Activated CD4-positive, alpha-beta T cell treated with anti-CD3 and anti-CD28 coated beads for 36 hours (primary cell): ENCODE measurements around the gene CLINT1. TPM values are rescaled to one million over a fixed set of nuclear protein-coding genes. Genes with fewer than 3 reads are reported as not detected.

Source experiments
- ATAC-seq: fragments of 200-7000 bp; cut with Tn5 transposase; one replicate; pipeline ENCODE4 v1.10.0; 2021; ENCODE audit warnings: mild to moderate bottlenecking, moderate library complexity
- CTCF ChIA-PET: fragments of 350-600 bp; sonication (Branson Sonifier 250); formaldehyde crosslinking; loops from one replicate; lab custom pipeline; 2021; ENCODE audit warnings: antibody characterized with exemption; lab: Charles Lee
- POLR2A ChIA-PET: fragments of 350-600 bp; sonication (Branson Sonifier 250); formaldehyde crosslinking; loops from one replicate; lab custom pipeline; 2021; ENCODE audit warnings: antibody characterized with exemption, inconsistent platforms; lab: Charles Lee
- DNase-seq: peaks from one replicate; pipeline ENCODE4 v3.0.0-alpha.2; 2020
- H3K27ac Mint-ChIP-seq: one replicate; pipeline ENCODE4 v1.8.0; 2021; ENCODE audit warnings: mixed read lengths
- H3K27me3 Mint-ChIP-seq: one replicate; pipeline ENCODE4 v1.8.0; 2021; ENCODE audit warnings: mixed read lengths
- H3K36me3 Mint-ChIP-seq: one replicate; pipeline ENCODE4 v1.8.0; 2021; ENCODE audit warnings: low read depth, mixed read lengths
- H3K4me1 Mint-ChIP-seq: one replicate; pipeline ENCODE4 v1.8.0; 2021; ENCODE audit warnings: mixed read lengths
- H3K4me3 Mint-ChIP-seq: one replicate; pipeline ENCODE4 v1.8.0; 2021; ENCODE audit warnings: mild to moderate bottlenecking, moderate library complexity, mixed read lengths
- H3K9me3 Mint-ChIP-seq: one replicate; pipeline ENCODE4 v1.8.0; 2021; ENCODE audit warnings: low read depth, mixed read lengths
- intact Hi-C, 2 experiments: fragments of 100-400 bp; cut with DNase I in 1 of 2; cut with micrococcal nuclease in 1 of 2; formaldehyde crosslinking; loops; one replicate each; pipeline versions ENCODE4 v1.14.2 to v1.15.1; 2022 to 2024; cut with DNase I, micrococcal nuclease
- total RNA-seq, 2 experiments: library from RNA; stranded (reverse); gene quantifications; one replicate each; pipeline ENCODE4 v1.2.3, GENCODE V29; 2021

Gene CLINT1
- total RNA-seq: 10 to 100 TPM; 59.0 to 69.0 TPM

DNA sequence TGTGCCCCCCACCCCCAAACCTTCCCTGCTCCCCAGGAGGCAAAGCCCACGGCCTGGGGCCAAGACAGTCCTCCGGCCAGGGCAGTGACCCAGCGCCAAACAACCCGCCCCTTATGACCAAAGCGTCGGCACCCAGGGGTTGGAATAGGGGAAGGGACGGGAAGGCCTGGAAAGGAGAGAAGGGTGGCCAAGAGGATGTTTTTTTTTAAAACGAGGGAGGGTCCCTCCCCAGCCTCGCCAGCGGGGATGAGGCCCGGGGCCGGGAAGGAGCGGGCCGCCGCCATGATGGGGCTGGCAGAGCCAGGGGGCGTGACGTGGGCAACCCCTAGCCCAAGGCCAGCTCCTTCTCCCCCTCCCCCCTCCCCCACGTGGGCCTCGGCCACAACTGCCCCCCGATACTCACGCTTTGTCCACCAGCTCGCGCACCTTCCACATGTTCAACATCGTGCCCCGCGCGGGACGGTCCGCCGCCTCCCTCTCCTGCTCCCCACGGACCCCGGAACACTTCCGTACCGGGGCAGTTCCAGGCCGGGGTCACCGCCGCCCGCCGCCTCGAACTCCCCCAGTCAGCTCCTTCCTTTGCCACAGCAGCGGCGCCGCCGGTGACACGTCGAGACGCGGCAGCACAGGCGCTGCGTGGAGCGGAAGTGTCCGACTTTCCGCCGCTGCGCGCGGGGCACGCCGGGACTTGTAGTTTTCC, at the start of gene CLINT1:
TSS of gene CLINT1 (minus strand) at position 619 of the 700 bp plus-strand sequence. CDS start at position 444, 175 bp downstream.
- Mint-ChIP-seq H3K4me1 (peaks cover 76% of the 10 kb centered on the region), H3K27ac (peak within 1 kb of the TSS; percentile 96), H3K4me3 (peak within 1 kb of the TSS; percentile 91), H3K27me3 (no peaks in the 10 kb centered on the region), H3K9me3 (no peaks in the 10 kb centered on the region), H3K36me3 (peaks cover 18% of the 10 kb centered on the region)
- ATAC-seq (peak; percentile 81), DNase-seq (peak; percentile 94)
- intact Hi-C loops: loop anchor here (1.0 to 10.0 kb wide), 11 partner anchors 34 to 1599 kb away; partner anchors contain the start of gene NIPAL4 (in 1 of the 2)
- ChIA-PET POLR2A (interaction anchor here (0.5 to 0.9 kb wide), 2 partner anchors 251 to 760 kb away, joined by 3 to 4 read pairs; no protein-coding TSS in a partner anchor), CTCF (interaction anchor here (0.6 to 1.3 kb wide), 5 partner anchors 7 to 226 kb away, joined by 3 read pairs; no protein-coding TSS in a partner anchor)

DNA sequence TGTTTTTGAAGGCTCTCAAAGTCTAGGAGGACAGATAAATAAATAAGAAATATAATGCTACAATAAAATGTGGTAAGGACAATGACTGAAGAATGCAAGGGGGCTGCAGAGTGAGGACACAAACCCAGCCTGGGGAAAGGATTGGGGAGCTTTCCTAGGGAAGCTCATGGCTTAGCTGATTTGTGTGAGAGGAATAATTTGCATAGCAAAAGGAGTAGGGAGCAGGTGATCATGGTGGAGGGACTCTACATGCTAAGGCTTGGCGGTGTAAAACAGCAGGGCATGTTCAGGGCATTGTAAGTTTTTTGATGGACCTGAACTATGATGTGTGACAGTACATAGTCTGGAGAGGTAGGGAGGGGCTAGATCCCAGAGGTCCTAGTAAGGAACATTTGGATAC, 49.5 kb upstream of the CLINT1 start:
- ChIA-PET CTCF (interaction anchor here (1.2 kb wide), 2 partner anchors 10 to 42 kb away, joined by 4 to 5 read pairs; no protein-coding TSS in a partner anchor), POLR2A (no interaction called here)
- Mint-ChIP-seq H3K9me3 (no peaks in the 10 kb centered on the region), H3K27me3 (no peaks in the 10 kb centered on the region), H3K4me3 (no peak overlapping the region), H3K36me3 (no peaks in the 10 kb centered on the region), H3K27ac (no peak overlapping the region), H3K4me1 (no peaks in the 10 kb centered on the region)
- ATAC-seq: no peak
- no peak for DNase-seq
- intact Hi-C loops: no loop called here

DNA sequence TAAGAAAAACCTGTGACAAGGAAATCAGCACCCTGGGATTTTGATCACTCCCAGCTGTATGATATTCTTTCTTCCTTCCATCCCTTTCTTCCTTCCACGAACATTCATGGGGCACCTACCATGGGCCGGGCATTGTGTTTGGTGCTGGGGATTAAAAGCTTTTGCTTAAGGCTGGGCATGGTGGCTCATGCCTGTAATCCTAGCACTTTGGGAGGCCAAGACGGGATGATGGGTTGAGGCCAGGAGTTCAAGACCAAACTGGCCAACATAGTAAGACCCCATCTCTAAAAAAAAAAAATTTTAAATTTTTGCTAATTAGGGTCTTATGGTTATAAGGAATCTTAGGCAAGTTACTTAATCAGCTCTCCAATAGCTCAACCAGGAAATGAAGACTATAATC, 48.5 kb upstream of the CLINT1 start:
- DNase-seq (no peak), ATAC-seq (no peak)
- Mint-ChIP-seq H3K27me3 (no peaks in the 10 kb centered on the region), H3K27ac (no peak overlapping the region), H3K4me3 (no peak overlapping the region), H3K9me3 (no peaks in the 10 kb centered on the region), H3K36me3 (no peaks in the 10 kb centered on the region), H3K4me1 (no peaks in the 10 kb centered on the region)
- ChIA-PET POLR2A (no interaction called here), CTCF (interaction anchor here (0.6 to 1.2 kb wide), 4 partner anchors 9 to 53 kb away, joined by 3 to 5 read pairs (median 4); no protein-coding TSS in a partner anchor)
- intact Hi-C loops: no loop called here

DNA sequence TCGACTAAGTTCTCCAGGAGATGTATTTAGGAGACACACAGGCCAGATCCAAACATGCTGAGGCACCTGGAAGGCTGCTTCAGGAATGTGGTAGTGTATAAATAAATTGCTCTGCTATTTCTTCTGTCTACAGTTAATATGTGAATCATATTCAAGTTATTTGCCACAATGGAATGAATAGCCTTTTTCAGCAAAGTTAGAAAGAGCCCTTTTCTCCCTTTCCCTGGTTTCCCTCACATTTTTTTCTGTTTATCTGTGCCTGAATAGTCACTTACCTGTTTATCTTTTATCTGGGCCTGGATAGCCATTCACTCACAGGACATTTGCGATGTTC, 44.1 kb upstream of the CLINT1 start:
- intact Hi-C loops: no loop called here
- CTCF ChIA-PET: no interaction called here
- POLR2A ChIA-PET: no interaction called here

DNA sequence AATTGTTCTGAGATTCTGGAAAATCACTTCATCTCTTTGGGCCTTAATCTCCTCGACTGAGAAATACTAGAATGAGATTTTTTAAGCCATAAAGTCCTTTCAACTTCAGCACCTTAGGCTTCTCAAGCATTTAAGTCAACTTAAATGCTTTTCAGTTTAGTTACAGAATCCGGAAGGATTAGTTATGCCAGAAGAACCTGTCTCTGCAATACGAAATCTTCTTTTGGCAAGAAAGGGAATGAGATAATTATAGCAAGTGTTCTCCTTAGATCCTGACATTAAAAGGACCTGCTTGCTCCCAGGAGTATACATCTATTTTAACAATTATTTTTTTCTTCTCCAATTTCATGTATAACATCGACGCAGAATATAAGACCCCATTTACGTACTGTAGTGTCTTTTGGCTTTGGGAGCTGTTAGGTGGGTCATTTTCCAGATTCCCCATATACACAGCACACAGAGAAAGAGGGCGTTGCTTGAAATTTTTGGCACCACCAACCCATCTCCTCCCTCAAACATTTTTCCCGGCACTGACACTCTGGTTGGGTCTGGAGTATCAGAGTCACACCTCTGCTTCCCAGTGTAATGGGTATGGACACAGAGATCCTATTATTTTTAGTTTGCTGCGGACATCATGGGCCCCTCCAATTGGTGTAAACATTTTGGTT, 43.6 kb upstream of the CLINT1 start:
- ChIA-PET POLR2A (no interaction called here), CTCF (no interaction called here)
- DNase-seq: no peak
- H3K36me3 Mint-ChIP-seq: no peaks in the 10 kb centered on the region
- ATAC-seq: no peak
- no peaks in the 10 kb centered on the region for H3K9me3 Mint-ChIP-seq
- no peaks in the 10 kb centered on the region for H3K27me3 Mint-ChIP-seq
- intact Hi-C loops: no loop called here
- no peaks in the 10 kb centered on the region for H3K4me1 Mint-ChIP-seq
- no peak overlapping the region for H3K27ac Mint-ChIP-seq
- no peak overlapping the region for H3K4me3 Mint-ChIP-seq

More for the DNA sequence above, 44.1 kb upstream of the CLINT1 start:
- ATAC-seq (no peak), DNase-seq (no peak)
- H3K4me3 Mint-ChIP-seq: no peak overlapping the region
- no peak overlapping the region for H3K27ac Mint-ChIP-seq
- H3K27me3 Mint-ChIP-seq: no peaks in the 10 kb centered on the region
- no peaks in the 10 kb centered on the region for H3K4me1 Mint-ChIP-seq
- no peaks in the 10 kb centered on the region for H3K36me3 Mint-ChIP-seq
- H3K9me3 Mint-ChIP-seq: no peaks in the 10 kb centered on the region

DNA sequence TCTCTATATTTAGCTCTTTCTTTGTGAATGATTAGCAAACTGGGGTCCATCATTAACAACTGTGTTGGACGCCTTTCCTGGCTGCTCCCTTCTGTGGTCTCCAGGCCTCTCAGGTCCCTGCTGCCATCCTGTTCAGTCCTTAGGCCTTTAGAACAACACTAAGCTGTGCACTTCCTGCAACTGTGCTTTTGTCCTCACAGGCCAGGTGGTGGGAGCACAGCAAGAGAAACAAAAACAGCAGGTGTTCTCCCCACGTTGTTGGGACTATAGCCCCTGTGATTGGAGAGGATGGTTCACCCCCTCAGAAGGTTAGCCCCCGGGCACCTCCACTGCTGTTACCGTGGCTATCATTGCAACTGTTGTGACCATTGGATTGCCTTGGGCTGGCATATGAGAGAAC, 41.7 kb upstream of the CLINT1 start:
- POLR2A ChIA-PET: no interaction called here
- Mint-ChIP-seq H3K27me3 (no peaks in the 10 kb centered on the region), H3K4me1 (no peaks in the 10 kb centered on the region), H3K36me3 (no peaks in the 10 kb centered on the region), H3K9me3 (no peaks in the 10 kb centered on the region), H3K4me3 (no peak overlapping the region), H3K27ac (no peak overlapping the region)
- CTCF ChIA-PET: no interaction called here
- ATAC-seq: no peak
- intact Hi-C loops: no loop called here
- DNase-seq: no peak

DNA sequence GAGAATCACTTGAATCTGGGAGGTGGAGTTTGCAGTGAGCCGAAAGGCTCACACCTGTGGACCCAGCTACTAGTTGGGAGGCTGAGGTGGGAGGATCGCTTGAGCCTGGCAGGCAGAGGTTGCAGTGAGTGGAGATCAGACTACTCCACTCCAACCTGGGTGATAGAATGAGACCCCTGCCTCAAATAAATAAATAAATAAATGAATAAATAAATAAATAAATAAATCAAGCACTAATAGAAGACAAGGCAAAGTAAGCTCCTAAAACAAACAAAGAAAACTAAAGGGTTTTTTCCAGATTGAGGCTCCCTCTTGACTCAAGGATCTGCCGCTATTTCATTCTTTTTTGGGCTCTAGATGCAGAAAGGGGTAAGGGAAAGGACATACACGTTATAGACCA, 34.7 kb upstream of the CLINT1 start:
- POLR2A ChIA-PET: no interaction called here
- CTCF ChIA-PET: interaction anchor here (0.8 to 1.3 kb wide), 3 partner anchors 22 to 38 kb away, joined by 3 read pairs; partner anchors contain the start of gene CLINT1

DNA sequence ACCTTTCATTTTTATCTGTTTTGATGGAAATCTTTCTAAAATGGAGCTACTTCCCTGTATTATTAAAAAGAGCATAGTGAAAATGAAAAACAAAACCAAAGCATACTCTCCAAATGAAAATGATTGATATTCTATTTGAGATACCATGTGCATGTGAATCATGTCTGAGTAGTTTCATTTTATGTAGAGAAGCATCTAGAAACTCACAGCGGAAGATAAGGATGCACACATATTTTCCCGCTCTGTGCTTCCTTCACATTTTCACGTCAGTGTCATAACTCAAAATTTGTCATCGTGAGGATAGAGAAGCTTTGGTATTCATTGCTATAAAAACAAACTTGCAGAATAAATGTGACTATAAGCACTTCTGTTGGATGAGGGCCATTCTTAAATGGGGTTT, 34.0 kb upstream of the CLINT1 start:
- peak; percentile 84 for ATAC-seq

More for the DNA sequence above, 34.7 kb upstream of the CLINT1 start:
- DNase-seq (no peak), ATAC-seq (no peak)
- Mint-ChIP-seq H3K4me3 (no peak overlapping the region), H3K4me1 (peaks cover 19% of the 10 kb centered on the region), H3K36me3 (no peaks in the 10 kb centered on the region), H3K27me3 (no peaks in the 10 kb centered on the region), H3K27ac (no peak overlapping the region), H3K9me3 (no peaks in the 10 kb centered on the region)
- intact Hi-C loops: loop anchor here (1.0 to 2.0 kb wide), 2 partner anchors 35 kb away; partner anchors contain the start of gene CLINT1 (in 1 of the 2)

DNA sequence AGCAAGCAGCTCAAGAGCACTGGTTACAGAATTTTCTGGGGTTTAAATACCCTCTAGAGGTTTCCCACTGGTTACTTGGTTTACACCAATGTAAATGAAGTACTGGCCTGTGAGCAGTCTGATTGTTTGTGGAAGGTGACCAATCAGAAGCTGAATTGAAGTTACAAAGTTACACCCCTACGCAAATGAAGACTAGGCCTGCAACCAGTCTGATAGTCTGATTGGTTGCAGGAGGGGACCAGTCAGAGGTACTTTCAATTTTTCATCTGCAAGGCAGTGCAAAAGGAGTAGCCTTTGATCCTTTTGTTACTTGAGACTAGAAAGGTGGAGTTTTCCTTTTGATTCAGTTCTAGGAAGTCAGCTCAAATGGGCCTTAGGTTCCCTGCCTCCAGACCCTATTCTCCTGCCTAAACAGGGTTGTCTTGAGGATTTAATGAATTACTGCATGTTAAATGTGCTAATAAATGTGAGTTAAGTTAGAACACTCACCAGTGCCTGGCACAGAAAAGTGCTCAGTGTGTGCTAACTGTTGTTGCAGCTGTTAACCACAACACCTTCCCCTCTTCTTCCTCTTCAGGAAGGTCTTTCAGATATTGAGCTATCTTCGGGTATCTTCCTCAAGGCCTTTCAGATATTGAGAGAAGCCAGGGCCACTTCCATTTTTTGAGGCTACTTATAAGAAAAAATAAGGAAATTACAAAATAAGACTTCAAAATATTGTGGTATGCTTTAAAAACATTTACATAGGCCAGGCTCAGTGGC, 32.1 kb upstream of the CLINT1 start:
- POLR2A ChIA-PET: interaction anchor here (0.5 kb wide), 1 partner anchor 34 kb away, joined by 4 read pairs; no protein-coding TSS in a partner anchor
- no peak overlapping the region for H3K27ac Mint-ChIP-seq
- peaks cover 19% of the 10 kb centered on the region for H3K4me1 Mint-ChIP-seq
- H3K27me3 Mint-ChIP-seq: no peaks in the 10 kb centered on the region
- H3K9me3 Mint-ChIP-seq: peaks cover 2% of the 10 kb centered on the region
- peak; percentile 68 for ATAC-seq
- CTCF ChIA-PET: interaction anchor here (0.7 to 1.2 kb wide), 2 partner anchors 44 to 65 kb away, joined by 3 read pairs; no protein-coding TSS in a partner anchor
- H3K36me3 Mint-ChIP-seq: no peaks in the 10 kb centered on the region
- no peak overlapping the region for H3K4me3 Mint-ChIP-seq
- intact Hi-C loops: no loop called here
- no peak for DNase-seq

More for the DNA sequence above, 34.0 kb upstream of the CLINT1 start:
- H3K4me1 Mint-ChIP-seq: peaks cover 19% of the 10 kb centered on the region
- ChIA-PET POLR2A (no interaction called here), CTCF (interaction anchor here (0.6 to 1.3 kb wide), 5 partner anchors 21 to 428 kb away, joined by 3 read pairs; partner anchors contain the start of gene CLINT1)
- no peak for DNase-seq
- H3K4me3 Mint-ChIP-seq: no peak overlapping the region
- no peaks in the 10 kb centered on the region for H3K36me3 Mint-ChIP-seq
- H3K27ac Mint-ChIP-seq: no peak overlapping the region
- H3K9me3 Mint-ChIP-seq: no peaks in the 10 kb centered on the region
- H3K27me3 Mint-ChIP-seq: no peaks in the 10 kb centered on the region
- intact Hi-C loops: loop anchor here (1.0 to 2.0 kb wide), 2 partner anchors 34 to 35 kb away; partner anchors contain the start of gene CLINT1 (in 1 of the 2)

DNA sequence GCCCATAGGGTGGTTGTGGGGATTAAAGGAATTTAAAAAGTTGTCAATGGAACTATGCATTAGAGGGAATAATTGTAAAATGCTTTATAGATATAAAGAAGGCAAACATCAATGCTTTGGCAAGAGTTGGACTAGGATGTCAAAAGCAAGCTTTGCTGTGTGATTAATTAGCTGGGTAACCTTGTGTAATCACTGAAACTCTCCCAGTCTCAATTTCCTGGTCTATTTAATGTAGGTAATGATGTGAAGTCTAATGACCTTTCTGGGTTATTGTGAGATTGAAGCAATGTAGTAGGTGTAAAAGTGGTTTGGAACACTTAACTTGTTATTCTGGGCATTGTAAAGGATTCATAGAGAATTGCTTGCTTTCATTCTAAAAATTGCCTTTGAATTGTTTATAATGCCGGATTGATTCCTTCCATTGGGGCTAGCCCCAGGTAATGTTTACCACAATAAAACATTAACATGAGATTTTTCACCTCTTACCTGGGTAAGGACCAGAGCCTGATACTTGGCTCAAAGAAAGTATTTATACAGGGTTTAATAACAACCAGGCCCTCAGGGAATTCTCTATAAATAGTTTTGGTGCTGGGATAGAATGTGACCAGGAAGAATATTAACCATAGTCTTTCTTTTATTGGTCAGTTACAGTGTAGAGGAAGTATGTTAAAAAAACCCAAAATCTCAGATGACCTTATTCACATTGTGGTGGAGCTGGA, 30.0 kb upstream of the CLINT1 start:
- H3K27ac Mint-ChIP-seq: no peak overlapping the region
- DNase-seq: no peak
- intact Hi-C loops: no loop called here
- peaks cover 2% of the 10 kb centered on the region for H3K9me3 Mint-ChIP-seq
- ChIA-PET CTCF (no interaction called here), POLR2A (no interaction called here)
- no peak overlapping the region for H3K4me3 Mint-ChIP-seq
- no peaks in the 10 kb centered on the region for H3K27me3 Mint-ChIP-seq
- no peak for ATAC-seq
- H3K4me1 Mint-ChIP-seq: peaks cover 24% of the 10 kb centered on the region
- no peaks in the 10 kb centered on the region for H3K36me3 Mint-ChIP-seq
